Measurements from ENCODE around the gene GIPC2.
"Not testable (repeated sequence)": the region's sequence is repeated elsewhere in the genome, so short reads cannot be mapped to it uniquely, and the experiment has no call there.

Gene GIPC2

DNA sequence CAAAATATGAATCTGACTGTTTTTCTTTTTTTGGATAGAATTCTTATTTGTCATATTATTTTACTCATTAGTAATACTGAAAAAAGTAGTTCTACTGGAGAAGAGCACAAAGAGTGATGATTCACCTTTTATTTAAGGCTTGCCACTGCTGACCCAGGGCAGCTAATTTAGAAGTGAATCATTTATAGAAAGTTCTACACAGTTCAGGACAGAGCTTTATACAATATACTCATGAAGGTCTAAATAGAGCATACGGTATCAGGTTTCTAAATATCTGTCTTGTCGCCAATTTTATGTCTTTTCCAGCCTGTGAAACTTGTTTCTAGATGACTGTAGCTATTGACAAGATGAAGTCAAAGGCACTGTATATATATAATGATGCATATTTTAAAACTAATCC, 25.0 kb downstream of the GIPC2 start:
- Histone ChIP-seq H3K4me2 (ENCODE audit: low read length) (peak overlapping the region; percentile 47), H3K36me3 (ENCODE audit: insufficient read depth, low read length) (no peaks in the 10 kb centered on the region), H3K4me3 (ENCODE audit: low read length) (no peak overlapping the region), H3K9me3 (replicated peaks; ENCODE audit: low read length) (no peaks in the 10 kb centered on the region), H3K4me1 (ENCODE audit: control insufficient read depth, insufficient read depth, low read length) (peaks cover 37% of the 10 kb centered on the region), H3K27me3 (ENCODE audit: control insufficient read depth, insufficient read depth, low read length) (no peaks in the 10 kb centered on the region), H3K9ac (ENCODE audit: low read depth, low read length) (peak overlapping the region; percentile 70)

DNA sequence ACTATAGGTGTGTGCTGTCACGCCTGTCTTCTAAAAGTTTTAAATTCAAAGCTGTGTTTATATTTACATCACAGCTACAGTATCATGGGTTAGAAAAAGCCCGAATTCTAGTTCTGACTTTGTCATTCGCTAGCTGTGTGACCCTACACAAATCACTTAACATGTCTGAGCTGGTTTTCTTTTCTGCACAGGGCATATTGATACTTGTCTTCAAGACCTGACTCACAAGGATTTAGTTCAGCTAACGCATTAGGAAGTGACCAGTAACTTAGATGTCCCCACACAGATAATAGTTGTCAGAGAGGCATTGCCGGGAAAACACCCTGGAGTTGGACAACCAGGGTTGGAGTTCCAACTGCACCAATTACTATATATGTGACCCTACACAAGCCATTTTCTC, 25.9 kb downstream of the GIPC2 start:
- H3K4me3 ChIP-seq (ENCODE audit: low read length) = no peak overlapping the region
- peak overlapping the region; percentile 22 for H3K9ac ChIP-seq (ENCODE audit: low read depth, low read length)
- H3K36me3 ChIP-seq (ENCODE audit: insufficient read depth, low read length) = no peaks in the 10 kb centered on the region
- no peaks in the 10 kb centered on the region for H3K9me3 ChIP-seq (replicated peaks; ENCODE audit: low read length)
- peak overlapping the region; percentile 4 for H3K4me2 ChIP-seq (ENCODE audit: low read length)
- peaks cover 37% of the 10 kb centered on the region for H3K4me1 ChIP-seq (ENCODE audit: control insufficient read depth, insufficient read depth, low read length)
- no peaks in the 10 kb centered on the region for H3K27me3 ChIP-seq (ENCODE audit: control insufficient read depth, insufficient read depth, low read length)

DNA sequence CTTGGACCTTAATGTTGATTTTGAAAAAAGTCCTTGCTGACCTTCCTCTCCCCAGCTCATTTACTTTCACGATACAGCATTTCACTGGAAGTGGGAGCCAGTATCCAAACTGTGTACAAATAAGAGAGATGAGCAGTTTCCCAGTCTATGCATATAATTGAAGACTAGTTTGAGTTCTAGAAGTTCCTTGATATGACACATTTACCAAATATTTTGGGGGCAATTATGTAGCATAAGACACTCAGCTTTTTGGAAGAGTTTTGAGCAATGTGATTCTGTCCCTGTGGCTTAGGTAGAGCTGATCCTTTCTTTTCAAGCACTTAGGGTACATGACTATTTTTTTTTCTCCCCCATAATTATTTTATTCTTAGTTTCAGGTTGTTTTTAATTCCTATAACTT, 26.4 kb downstream of the GIPC2 start:
- Histone ChIP-seq H3K9me3 (replicated peaks; ENCODE audit: low read length) (no peaks in the 10 kb centered on the region), H3K4me2 (ENCODE audit: low read length) (peak overlapping the region; percentile 4), H3K27me3 (ENCODE audit: control insufficient read depth, insufficient read depth, low read length) (no peaks in the 10 kb centered on the region), H3K36me3 (ENCODE audit: insufficient read depth, low read length) (no peaks in the 10 kb centered on the region), H3K4me3 (ENCODE audit: low read length) (no peak overlapping the region), H3K4me1 (ENCODE audit: control insufficient read depth, insufficient read depth, low read length) (peaks cover 37% of the 10 kb centered on the region), H3K9ac (ENCODE audit: low read depth, low read length) (peak overlapping the region; percentile 22)

DNA sequence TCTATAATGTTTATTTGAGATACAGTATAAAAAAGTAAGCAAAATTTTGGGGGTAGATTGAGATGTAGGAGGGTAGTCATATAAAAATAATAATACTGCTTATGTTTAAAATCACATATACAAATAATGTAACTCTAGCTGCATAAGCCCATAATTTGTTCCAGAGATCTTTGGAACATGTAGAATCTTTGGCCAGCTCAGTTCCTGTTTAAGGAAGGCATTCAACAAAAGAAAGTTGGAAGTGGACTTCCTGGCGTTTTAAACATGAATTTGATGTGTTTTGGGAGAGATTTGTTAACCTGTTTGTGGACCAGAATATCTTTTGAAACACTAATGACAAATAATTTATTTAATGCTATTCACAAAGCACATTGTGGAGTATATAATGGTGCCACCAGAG, 27.7 kb downstream of the GIPC2 start:
- peaks cover 40% of the 10 kb centered on the region for H3K4me1 ChIP-seq (ENCODE audit: control insufficient read depth, insufficient read depth, low read length)
- no peak overlapping the region for H3K4me2 ChIP-seq (ENCODE audit: low read length)
- H3K9ac ChIP-seq (ENCODE audit: low read depth, low read length) = no peak overlapping the region
- H3K36me3 ChIP-seq (ENCODE audit: insufficient read depth, low read length) = no peaks in the 10 kb centered on the region
- no peak overlapping the region for H3K4me3 ChIP-seq (ENCODE audit: low read length)
- no peaks in the 10 kb centered on the region for H3K27me3 ChIP-seq (ENCODE audit: control insufficient read depth, insufficient read depth, low read length)
- H3K9me3 ChIP-seq (replicated peaks; ENCODE audit: low read length) = no peaks in the 10 kb centered on the region

DNA sequence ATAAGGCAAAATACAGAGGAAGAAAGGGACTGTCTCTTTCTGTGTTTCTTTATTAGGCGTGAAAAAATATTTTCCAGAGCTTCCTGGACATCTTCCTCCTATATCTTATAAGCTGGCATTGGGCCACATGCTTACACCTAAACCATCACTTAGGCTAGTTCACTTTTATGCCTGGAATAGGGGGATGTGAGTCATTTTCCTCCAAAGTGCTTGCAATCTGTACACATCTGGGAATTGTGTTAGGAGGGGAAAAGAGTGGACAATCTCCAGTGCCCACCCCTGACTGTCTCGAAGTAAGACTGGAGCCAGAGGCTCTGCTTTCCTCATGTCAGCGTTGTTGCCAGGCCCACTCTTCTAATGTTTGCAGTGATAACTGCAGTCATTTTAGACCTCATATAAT, 29.9 kb downstream of the GIPC2 start:
- H3K9me3 ChIP-seq (replicated peaks; ENCODE audit: low read length) = no peaks in the 10 kb centered on the region
- H3K4me3 ChIP-seq (ENCODE audit: low read length) = no peak overlapping the region
- no peaks in the 10 kb centered on the region for H3K27me3 ChIP-seq (ENCODE audit: control insufficient read depth, insufficient read depth, low read length)
- H3K9ac ChIP-seq (ENCODE audit: low read depth, low read length) = no peak overlapping the region
- no peak overlapping the region for H3K4me2 ChIP-seq (ENCODE audit: low read length)
- H3K36me3 ChIP-seq (ENCODE audit: insufficient read depth, low read length) = no peaks in the 10 kb centered on the region
- peaks cover 46% of the 10 kb centered on the region for H3K4me1 ChIP-seq (ENCODE audit: control insufficient read depth, insufficient read depth, low read length)

DNA sequence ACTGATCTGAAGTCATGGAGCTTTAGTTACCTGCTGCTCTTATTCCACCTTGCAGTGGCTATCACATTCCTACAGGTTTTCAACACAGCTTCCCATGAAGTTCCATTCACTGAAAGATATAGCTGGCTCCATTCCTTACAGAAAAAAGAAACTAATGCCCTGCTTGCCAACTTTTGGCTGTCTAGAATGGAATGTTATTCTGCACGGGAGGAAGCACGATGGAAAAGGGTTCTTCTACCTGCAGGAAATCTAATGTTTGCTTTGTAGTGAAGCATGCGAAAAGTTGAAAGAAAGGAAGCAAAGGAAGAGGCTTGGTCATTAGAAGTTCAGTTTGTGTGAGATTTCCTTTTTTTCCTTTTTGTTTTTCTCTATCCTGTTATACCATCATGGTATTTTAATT, 32.6 kb downstream of the GIPC2 start:
- Histone ChIP-seq H3K4me3 (ENCODE audit: low read length) (no peak overlapping the region), H3K36me3 (ENCODE audit: insufficient read depth, low read length) (no peaks in the 10 kb centered on the region), H3K4me2 (ENCODE audit: low read length) (no peak overlapping the region), H3K9me3 (replicated peaks; ENCODE audit: low read length) (no peaks in the 10 kb centered on the region), H3K4me1 (ENCODE audit: control insufficient read depth, insufficient read depth, low read length) (peaks cover 42% of the 10 kb centered on the region), H3K27me3 (ENCODE audit: control insufficient read depth, insufficient read depth, low read length) (no peaks in the 10 kb centered on the region), H3K9ac (ENCODE audit: low read depth, low read length) (no peak overlapping the region)

DNA sequence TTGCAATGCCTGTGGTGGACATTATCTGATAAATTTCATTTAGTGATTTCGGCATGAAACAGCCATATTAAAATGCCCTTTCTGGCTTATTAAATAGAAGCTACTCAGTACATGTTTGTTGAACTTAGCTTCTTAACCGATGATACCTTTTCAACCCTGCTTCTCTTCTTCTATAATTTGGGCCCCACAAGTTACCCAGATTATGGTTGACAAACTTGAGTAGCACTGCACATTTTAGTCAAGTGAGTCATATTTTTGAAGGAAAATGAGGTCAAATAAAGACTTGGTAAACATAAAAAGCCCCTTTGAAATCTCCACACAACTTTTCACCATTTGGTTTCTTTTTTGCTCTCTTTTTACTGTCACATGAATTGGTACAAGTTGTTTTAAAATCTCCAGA, 33.8 kb downstream of the GIPC2 start:
- H3K4me3 ChIP-seq (ENCODE audit: low read length) = no peak overlapping the region
- no peaks in the 10 kb centered on the region for H3K9me3 ChIP-seq (replicated peaks; ENCODE audit: low read length)
- peak overlapping the region; percentile 74 for H3K9ac ChIP-seq (ENCODE audit: low read depth, low read length)

DNA sequence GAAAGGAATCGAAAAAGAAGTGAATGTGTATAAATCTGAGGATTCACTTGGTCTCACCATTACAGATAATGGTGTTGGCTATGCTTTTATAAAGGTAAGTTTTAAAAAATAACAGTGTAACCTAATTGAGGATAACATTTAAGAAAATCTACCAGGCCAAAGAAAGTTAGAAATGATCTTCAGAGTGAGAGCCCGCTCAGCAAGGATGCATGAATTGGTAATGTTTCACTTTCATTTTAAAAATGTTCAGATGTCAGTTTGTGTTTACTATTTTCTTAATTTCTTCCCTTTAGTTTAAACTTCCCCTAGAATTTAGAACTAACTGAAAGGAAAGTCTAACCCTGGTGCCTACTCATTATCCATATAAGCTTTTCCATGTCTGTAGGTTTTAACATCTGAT, 35.0 kb downstream of the GIPC2 start:
- Histone ChIP-seq H3K36me3 (ENCODE audit: insufficient read depth, low read length) (no peaks in the 10 kb centered on the region), H3K4me2 (ENCODE audit: low read length) (peak overlapping the region; percentile 72), H3K9ac (ENCODE audit: low read depth, low read length) (peak overlapping the region; percentile 74), H3K4me3 (ENCODE audit: low read length) (peak overlapping the region; percentile 44), H3K9me3 (replicated peaks; ENCODE audit: low read length) (no peaks in the 10 kb centered on the region), H3K4me1 (ENCODE audit: control insufficient read depth, insufficient read depth, low read length) (peaks cover 37% of the 10 kb centered on the region), H3K27me3 (ENCODE audit: control insufficient read depth, insufficient read depth, low read length) (no peaks in the 10 kb centered on the region)

More for the DNA sequence above, 33.8 kb downstream of the GIPC2 start:
- Histone ChIP-seq H3K4me2 (ENCODE audit: low read length) (peak overlapping the region; percentile 44), H3K36me3 (ENCODE audit: insufficient read depth, low read length) (no peaks in the 10 kb centered on the region), H3K4me1 (ENCODE audit: control insufficient read depth, insufficient read depth, low read length) (peaks cover 37% of the 10 kb centered on the region), H3K27me3 (ENCODE audit: control insufficient read depth, insufficient read depth, low read length) (no peaks in the 10 kb centered on the region)

DNA sequence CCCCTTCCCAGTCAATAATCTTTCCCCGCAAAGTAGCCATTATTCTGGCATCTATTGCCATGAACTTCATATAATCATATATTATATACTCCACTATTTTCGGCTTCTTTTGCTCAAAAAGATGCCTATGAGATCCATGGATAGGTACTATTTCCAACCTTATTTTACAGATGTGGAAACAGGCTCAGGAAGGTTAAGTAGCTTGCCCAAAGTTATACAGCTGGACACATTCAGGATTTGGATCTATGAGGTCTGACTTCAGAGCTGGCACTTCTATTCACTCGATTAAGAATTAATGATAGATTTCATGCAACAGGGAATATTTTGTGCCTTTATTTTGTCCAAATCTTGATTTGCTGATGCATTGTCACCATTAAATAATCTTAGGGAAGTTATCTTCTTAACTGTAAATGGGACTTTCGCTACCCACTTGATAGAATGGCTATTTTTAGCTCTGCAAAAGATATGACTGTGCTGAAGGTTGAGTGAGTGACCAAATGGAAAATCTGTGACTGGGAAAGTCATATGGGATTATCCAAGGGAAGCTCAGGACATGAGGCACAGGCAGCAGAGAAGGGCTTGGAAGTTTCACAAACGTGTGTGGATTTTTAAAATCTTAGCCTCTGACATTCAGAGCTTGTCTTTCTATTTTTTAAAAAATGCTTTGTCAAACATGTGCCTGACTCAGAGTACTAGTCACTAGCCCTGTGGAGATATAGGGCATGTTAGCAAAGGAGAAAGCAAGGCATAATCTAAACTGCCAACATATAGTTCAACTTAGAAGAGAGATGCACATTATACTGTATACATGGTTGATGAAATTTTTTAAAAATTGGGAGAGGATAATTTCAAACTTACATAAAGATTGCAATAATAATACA, 36.5 kb downstream of the GIPC2 start:
- peaks cover 37% of the 10 kb centered on the region for H3K4me1 ChIP-seq (ENCODE audit: control insufficient read depth, insufficient read depth, low read length)
- no peak overlapping the region for H3K4me3 ChIP-seq (ENCODE audit: low read length)
- peak overlapping the region; percentile 35 for H3K4me2 ChIP-seq (ENCODE audit: low read length)
- no peaks in the 10 kb centered on the region for H3K36me3 ChIP-seq (ENCODE audit: insufficient read depth, low read length)
- H3K9me3 ChIP-seq (replicated peaks; ENCODE audit: low read length) = no peaks in the 10 kb centered on the region
- peak overlapping the region; percentile 39 for H3K9ac ChIP-seq (ENCODE audit: low read depth, low read length)
- no peaks in the 10 kb centered on the region for H3K27me3 ChIP-seq (ENCODE audit: control insufficient read depth, insufficient read depth, low read length)

DNA sequence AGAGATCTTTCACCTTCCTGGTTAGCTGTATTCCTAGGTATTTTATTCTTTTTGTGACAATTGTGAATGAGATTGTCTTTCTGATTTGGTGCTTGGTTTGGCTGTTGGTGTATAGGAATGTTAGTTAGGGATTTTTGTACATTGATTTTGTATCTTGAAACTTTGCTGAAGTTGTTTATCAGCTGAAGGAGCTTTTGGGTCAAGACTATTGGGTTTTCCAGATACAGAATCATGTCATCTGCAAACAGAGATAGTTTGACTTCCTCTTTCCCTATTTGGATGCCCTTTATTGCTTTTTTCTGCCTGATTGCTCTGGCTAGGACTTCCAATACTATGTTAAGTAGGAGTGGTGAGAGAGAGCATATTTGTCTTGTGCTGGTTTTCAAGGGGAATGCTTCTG, 38.9 kb downstream of the GIPC2 start:
- H3K4me1 ChIP-seq (ENCODE audit: control insufficient read depth, insufficient read depth, low read length) = peaks cover 21% of the 10 kb centered on the region
- not testable (repeated sequence) for H3K4me2 ChIP-seq (ENCODE audit: low read length)

DNA sequence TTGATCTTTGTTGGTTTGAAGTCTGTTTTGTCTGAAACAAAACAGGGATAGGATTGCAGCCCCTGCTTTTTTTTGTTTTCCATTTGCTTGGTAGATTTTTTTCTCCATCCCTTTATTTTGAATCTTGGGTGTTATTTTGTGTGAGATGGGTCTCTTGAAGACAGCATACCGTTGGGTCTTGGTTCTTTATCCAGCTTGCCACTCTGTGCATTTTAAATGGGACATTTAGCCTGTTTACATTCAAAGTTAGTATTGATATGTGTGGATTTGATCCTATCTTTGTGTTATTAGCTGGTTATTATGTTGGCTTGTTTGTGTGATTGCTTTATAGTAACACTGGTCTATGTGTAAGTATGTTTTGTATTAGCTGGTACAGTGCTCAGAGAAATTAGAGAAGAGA, 40.9 kb downstream of the GIPC2 start:
- H3K4me1 ChIP-seq (ENCODE audit: control insufficient read depth, insufficient read depth, low read length) = peaks cover 17% of the 10 kb centered on the region
- H3K36me3 ChIP-seq (ENCODE audit: insufficient read depth, low read length) = no peaks in the 10 kb centered on the region
- H3K9me3 ChIP-seq (replicated peaks; ENCODE audit: low read length) = no peaks in the 10 kb centered on the region
- H3K27me3 ChIP-seq (ENCODE audit: control insufficient read depth, insufficient read depth, low read length) = no peaks in the 10 kb centered on the region
- no peak overlapping the region for H3K4me2 ChIP-seq (ENCODE audit: low read length)
- no peak overlapping the region for H3K9ac ChIP-seq (ENCODE audit: low read depth, low read length)
- H3K4me3 ChIP-seq (ENCODE audit: low read length) = no peak overlapping the region

More for the DNA sequence above, 38.9 kb downstream of the GIPC2 start:
- not testable (repeated sequence) for H3K9ac ChIP-seq (ENCODE audit: low read depth, low read length); H3K36me3 ChIP-seq (ENCODE audit: insufficient read depth, low read length); H3K27me3 ChIP-seq (ENCODE audit: control insufficient read depth, insufficient read depth, low read length); H3K4me3 ChIP-seq (ENCODE audit: low read length); H3K9me3 ChIP-seq (replicated peaks; ENCODE audit: low read length)

DNA sequence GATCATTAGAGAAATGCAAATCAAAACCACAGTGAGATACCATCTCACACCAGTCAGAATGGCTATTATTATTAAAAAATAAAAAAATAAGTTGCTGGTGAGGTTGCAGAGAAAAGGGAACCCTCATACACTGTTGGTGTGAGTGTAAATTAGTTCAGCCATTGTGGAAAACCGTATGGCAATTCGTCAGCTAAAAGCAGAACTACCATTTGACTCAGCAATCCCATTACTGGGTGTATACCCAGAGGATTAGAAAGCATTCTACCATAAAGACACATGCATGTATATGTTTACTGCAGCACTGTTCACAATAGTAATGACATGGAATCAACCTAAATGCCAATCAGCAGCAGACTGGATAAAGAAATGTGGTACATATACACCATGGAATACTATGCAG, 42.2 kb downstream of the GIPC2 start:
- Histone ChIP-seq H3K27me3 (ENCODE audit: control insufficient read depth, insufficient read depth, low read length) (no peaks in the 10 kb centered on the region), H3K9me3 (replicated peaks; ENCODE audit: low read length) (no peaks in the 10 kb centered on the region), H3K9ac (ENCODE audit: low read depth, low read length) (no peak overlapping the region), H3K4me2 (ENCODE audit: low read length) (no peak overlapping the region), H3K4me1 (ENCODE audit: control insufficient read depth, insufficient read depth, low read length) (peaks cover 14% of the 10 kb centered on the region), H3K4me3 (ENCODE audit: low read length) (no peak overlapping the region), H3K36me3 (ENCODE audit: insufficient read depth, low read length) (no peaks in the 10 kb centered on the region)
